BE2C (cell line): ENCODE data around the gene SLC9C1.

Experiments
- DNase-seq: peaks from one replicate; pipeline ENCODE4 v3.0.0-alpha.2; 2020
- H3K27me3 ChIP-seq: fragments of 250-450 bp; sonication (Bioruptor Pico); 2 replicates; pipeline ENCODE4 v1.5.1; 2020; ENCODE audit warnings: mild to moderate bottlenecking
- H3K36me3 ChIP-seq: fragments of 250-450 bp; sonication (Bioruptor Pico); 2 replicates; pipeline ENCODE4 v1.5.1; 2020; ENCODE audit warnings: mild to moderate bottlenecking
- H3K4me1 ChIP-seq: fragments of 250-450 bp; sonication (Bioruptor Pico); 2 replicates; pipeline ENCODE4 v1.5.1; 2020
- H3K4me3 ChIP-seq: 2 replicates; pipeline ENCODE4 v1.5.1; 2011; ENCODE audit warnings: low read depth, low read length
- H3K9me3 ChIP-seq: fragments of 250-450 bp; sonication (Bioruptor Pico); 2 replicates; pipeline ENCODE4 v1.5.1; 2020
- TF ChIP-seq, protein P1 (sequence below): IDR thresholded peaks from 2 replicates; pipeline ENCODE4 v1.5.1; 2012; ENCODE audit warnings: mild to moderate bottlenecking, low read depth, low read length

SLC9C1 gene

DNA sequence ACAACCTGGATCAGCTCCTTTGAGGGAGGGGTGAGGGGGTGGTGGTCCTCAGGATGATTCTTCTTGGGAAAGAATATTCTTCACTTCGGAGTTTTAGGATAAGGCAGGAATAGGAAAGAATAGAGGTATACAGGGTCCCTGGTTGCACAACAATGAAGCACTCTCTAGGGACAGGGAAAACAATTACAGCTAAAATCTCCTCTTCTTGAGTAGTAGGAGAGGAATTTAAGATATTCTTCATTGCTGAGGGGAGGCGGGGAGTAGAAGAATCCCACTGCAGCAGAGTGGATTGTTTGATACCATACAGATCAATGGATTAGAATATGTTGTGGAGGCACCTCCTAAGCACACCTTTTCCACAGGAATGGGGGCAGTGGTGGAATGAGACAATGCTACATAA, 20.5 kb downstream of the SLC9C1 start:
- TF ChIP-seq, protein P1, sequence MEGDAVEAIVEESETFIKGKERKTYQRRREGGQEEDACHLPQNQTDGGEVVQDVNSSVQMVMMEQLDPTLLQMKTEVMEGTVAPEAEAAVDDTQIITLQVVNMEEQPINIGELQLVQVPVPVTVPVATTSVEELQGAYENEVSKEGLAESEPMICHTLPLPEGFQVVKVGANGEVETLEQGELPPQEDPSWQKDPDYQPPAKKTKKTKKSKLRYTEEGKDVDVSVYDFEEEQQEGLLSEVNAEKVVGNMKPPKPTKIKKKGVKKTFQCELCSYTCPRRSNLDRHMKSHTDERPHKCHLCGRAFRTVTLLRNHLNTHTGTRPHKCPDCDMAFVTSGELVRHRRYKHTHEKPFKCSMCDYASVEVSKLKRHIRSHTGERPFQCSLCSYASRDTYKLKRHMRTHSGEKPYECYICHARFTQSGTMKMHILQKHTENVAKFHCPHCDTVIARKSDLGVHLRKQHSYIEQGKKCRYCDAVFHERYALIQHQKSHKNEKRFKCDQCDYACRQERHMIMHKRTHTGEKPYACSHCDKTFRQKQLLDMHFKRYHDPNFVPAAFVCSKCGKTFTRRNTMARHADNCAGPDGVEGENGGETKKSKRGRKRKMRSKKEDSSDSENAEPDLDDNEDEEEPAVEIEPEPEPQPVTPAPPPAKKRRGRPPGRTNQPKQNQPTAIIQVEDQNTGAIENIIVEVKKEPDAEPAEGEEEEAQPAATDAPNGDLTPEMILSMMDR = no peak
- Histone ChIP-seq H3K4me1 (no peaks in the 10 kb centered on the region), H3K27me3 (peaks cover 16% of the 10 kb centered on the region), H3K36me3 (no peaks in the 10 kb centered on the region), H3K9me3 (no peaks in the 10 kb centered on the region; the same call in 1 of the 2 replicates), H3K4me3 (no peak overlapping the region)
- no peak for DNase-seq

DNA sequence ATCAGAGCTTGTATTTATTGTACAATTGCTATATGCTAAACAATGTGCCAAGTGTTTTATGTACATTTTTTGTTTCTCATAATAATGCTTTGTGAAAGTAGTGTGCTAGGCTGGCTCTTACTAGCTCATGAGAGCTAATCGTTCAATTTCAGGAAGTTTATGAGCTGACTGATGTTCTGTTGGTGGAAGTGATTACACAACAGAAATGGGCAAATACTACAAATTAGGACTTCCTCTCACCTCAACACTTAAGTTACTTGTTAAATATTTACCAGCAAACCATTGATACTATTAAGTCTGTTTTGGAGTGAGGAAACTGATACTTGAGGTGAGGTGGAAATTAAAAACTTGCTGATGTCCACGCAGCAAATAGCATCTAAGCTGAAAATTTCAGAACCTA, 32.3 kb downstream of the SLC9C1 start:
- no peaks in the 10 kb centered on the region for H3K4me1 ChIP-seq
- TF ChIP-seq, protein P1 = no peak
- DNase-seq = no peak

DNA sequence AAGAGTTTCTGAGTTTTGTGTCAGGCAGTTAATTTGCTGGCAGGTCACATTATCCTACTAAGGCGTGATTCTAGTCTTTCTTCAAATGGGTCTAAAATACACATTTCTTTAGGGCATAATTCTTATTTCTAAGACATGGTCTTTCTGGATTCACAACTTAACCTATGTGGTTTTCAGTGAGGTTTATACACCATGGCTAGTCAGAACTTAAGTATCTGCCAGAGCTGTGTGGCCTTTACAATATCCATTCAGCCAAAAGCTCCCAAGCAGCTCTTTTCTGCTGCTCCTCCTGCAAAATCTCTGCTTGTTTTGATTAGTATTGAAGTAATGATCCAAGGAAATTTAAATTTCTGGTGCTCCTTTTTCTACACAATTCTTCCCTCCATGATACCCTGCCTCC, 33.5 kb downstream of the SLC9C1 start:
- DNase-seq = no peak
- no peaks in the 10 kb centered on the region for H3K36me3 ChIP-seq
- TF ChIP-seq, protein P1 = no peak
- no peaks in the 10 kb centered on the region for H3K9me3 ChIP-seq
- no peaks in the 10 kb centered on the region for H3K4me1 ChIP-seq
- H3K4me3 ChIP-seq = no peak overlapping the region
- H3K27me3 ChIP-seq = no peaks in the 10 kb centered on the region

More for the DNA sequence above, 32.3 kb downstream of the SLC9C1 start:
- Histone ChIP-seq H3K27me3 (peaks cover 5% of the 10 kb centered on the region), H3K4me3 (no peak overlapping the region), H3K9me3 (no peaks in the 10 kb centered on the region), H3K36me3 (no peaks in the 10 kb centered on the region)

DNA sequence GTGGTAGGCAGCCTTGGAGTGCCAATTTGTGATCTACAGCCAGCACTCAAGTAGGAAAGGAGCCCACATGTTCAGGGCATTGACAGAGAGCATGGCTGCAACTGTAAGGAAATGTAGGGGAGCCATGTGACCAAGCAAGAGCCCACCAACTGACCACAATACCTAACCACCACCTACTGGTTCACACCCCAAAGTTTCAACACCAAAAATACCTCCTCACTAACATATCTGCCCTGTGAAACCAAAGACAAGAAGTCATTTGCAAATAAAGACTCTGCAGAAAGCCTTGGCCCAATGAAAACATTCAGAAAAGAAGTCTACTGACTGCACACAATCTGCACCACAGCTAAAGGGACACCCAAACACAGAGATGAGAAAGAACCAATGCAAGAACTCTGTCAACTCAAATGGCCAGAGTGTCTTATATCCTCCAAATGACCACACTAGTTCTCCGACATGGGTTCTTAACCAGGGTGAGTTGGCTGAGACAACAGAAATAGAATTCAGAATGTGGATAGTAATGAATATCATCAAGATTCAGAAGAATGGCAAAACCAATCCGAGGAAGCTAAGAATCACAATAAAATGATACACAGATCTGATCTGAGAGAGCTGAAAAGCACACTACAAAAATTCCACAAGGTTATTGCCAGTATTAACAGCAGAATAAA, 40.6 kb downstream of the SLC9C1 start:
- Histone ChIP-seq H3K9me3 (no peaks in the 10 kb centered on the region), H3K4me1 (no peaks in the 10 kb centered on the region), H3K36me3 (no peaks in the 10 kb centered on the region), H3K4me3 (no peak overlapping the region), H3K27me3 (no peaks in the 10 kb centered on the region)
- no peak for DNase-seq
- TF ChIP-seq, protein P1 = no peak

DNA sequence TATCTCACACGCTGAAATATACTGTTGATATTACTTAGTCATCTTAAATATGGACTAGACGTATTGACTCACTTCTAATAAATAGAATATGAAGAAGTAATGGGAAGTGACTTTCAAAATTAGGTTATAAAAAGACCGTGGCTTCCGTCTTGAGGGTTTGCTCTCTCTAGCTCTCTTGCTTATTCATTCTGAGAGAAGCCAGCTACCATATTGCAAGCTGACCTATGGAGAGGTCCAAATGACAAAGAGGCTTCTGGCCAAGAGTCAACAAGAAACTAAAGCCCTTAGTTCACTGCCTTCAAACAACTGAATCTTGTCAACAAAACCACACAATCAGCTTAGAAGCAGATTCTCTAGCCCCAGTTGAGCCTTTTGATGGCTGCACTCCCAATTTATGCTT, 46.1 kb downstream of the SLC9C1 start:
- Histone ChIP-seq H3K4me3 (no peak overlapping the region), H3K4me1 (no peaks in the 10 kb centered on the region), H3K36me3 (no peaks in the 10 kb centered on the region), H3K27me3 (no peaks in the 10 kb centered on the region), H3K9me3 (no peaks in the 10 kb centered on the region)
- TF ChIP-seq, protein P1 = no peak
- no peak for DNase-seq

DNA sequence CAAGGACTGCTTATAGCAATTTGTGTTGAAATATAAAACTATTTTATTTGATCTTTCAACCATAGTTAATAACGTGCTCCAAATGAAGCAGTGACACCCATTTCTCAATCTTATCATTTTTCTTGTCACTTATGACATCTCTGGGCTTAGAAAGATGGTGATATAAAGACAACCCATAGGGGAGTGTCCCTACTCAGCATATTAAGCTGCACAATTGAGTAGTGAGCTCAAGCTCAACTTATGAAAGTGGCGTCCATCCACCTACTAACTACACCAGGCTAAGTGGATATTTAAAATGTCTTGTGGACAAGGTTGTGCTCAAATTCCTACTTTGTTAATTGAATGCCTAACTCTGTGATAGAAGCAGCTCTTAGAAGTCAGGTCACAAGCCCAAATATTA, 46.7 kb downstream of the SLC9C1 start:
- H3K27me3 ChIP-seq = no peaks in the 10 kb centered on the region
- H3K9me3 ChIP-seq = no peaks in the 10 kb centered on the region
- H3K4me3 ChIP-seq = no peak overlapping the region
- TF ChIP-seq, protein P1 = no peak
- H3K4me1 ChIP-seq = no peaks in the 10 kb centered on the region
- no peaks in the 10 kb centered on the region for H3K36me3 ChIP-seq
- DNase-seq = no peak
